Amniotic stem cell (primary cell): ENCODE data around the gene GORASP2.

Experiments
- DNase-seq: peaks from one replicate; lab custom pipeline; 2025; lab: John Stamatoyannopoulos, UW

Gene GORASP2

GRCh38 chr2:170966648-170967396 is 37.8 kb downstream of the GORASP2 start:
- no peak for DNase-seq

GRCh38 chr2:170967553-170967952 is 38.5 kb downstream of the GORASP2 start:
- DNase-seq: no peak

- DNase-seq: no peak
Observed at GRCh38 chr2:170968205-170969003, 39.4 kb downstream of the GORASP2 start.

- DNase-seq: no peak
Observed at GRCh38 chr2:170969030-170969429, 40.0 kb downstream of the GORASP2 start.

GRCh38 chr2:170969872-170970496 is 40.9 kb downstream of the GORASP2 start:
- DNase-seq: no peak

- no peak for DNase-seq
Observed at GRCh38 chr2:170971071-170971470, 42.0 kb downstream of the GORASP2 start.

GRCh38 chr2:170972296-170973224 is 43.5 kb downstream of the GORASP2 start:
- DNase-seq: no peak

- DNase-seq: no peak
Observed at GRCh38 chr2:170973225-170973491, 44.1 kb downstream of the GORASP2 start.

GRCh38 chr2:170973492-170974303 is 44.6 kb downstream of the GORASP2 start:
- peak; percentile 68 for DNase-seq

- DNase-seq: no peak
Observed at GRCh38 chr2:170974304-170974993, 45.4 kb downstream of the GORASP2 start.

- DNase-seq: no peak
Observed at GRCh38 chr2:170975127-170975942, 46.3 kb downstream of the GORASP2 start.

GRCh38 chr2:170975943-170976270 is 46.9 kb downstream of the GORASP2 start:
- no peak for DNase-seq

GRCh38 chr2:170984079-170984478 is 55.0 kb downstream of the GORASP2 start:
- no peak for DNase-seq

GRCh38 chr2:170985407-170985806 is 56.4 kb downstream of the GORASP2 start:
- no peak for DNase-seq

- DNase-seq: no peak
Observed at GRCh38 chr2:170986566-170987258, 57.7 kb downstream of the GORASP2 start.

GRCh38 chr2:170991398-170992182 is 62.5 kb downstream of the GORASP2 start:
- DNase-seq: no peak

- no peak for DNase-seq
Observed at GRCh38 chr2:170996316-170996715, 67.3 kb downstream of the GORASP2 start.

GRCh38 chr2:170997893-170998597 is 69.0 kb downstream of the GORASP2 start:
- no peak for DNase-seq
